HG03095 (cell line): ENCODE results near the gene NODAL.
A peak's percentile ranks its signal among the peaks of the same experiment; 100 is the strongest.
"Not testable (repeated sequence)": the region's sequence is repeated elsewhere in the genome, so short reads cannot be mapped to it uniquely, and the experiment has no call there.

ENCODE experiments used
- ATAC-seq: cut with Tn5 transposase; IDR thresholded peaks from one replicate; pipeline ENCODE4 v1.9.1; 2021; ENCODE audit warnings: moderate library complexity; ENCODE audit not compliant: unreplicated experiment

NODAL gene

GRCh38 chr10:70441161-70441894 lies at the start of gene NODAL:
NODAL (minus strand) TSS chr10:70441681; CDS start chr10:70441667, 14 bp downstream.
- ATAC-seq = no peak

- ATAC-seq = no peak
Observed at GRCh38 chr10:70490142-70490541, 48.7 kb upstream of the NODAL start.

- no peak for ATAC-seq
Observed at GRCh38 chr10:70487824-70488223, 46.3 kb upstream of the NODAL start.

- not testable (repeated sequence) for ATAC-seq
Observed at GRCh38 chr10:70483872-70484271, 42.4 kb upstream of the NODAL start.

- no peak for ATAC-seq
Observed at GRCh38 chr10:70482982-70483760, 41.7 kb upstream of the NODAL start.

- ATAC-seq = no peak
Observed at GRCh38 chr10:70481831-70482530, 40.5 kb upstream of the NODAL start.

- ATAC-seq = no peak
Observed at GRCh38 chr10:70481105-70481504, 39.6 kb upstream of the NODAL start.

GRCh38 chr10:70480239-70480861 lies 38.9 kb upstream of the NODAL start:
- ATAC-seq = no peak

GRCh38 chr10:70479626-70480238 lies 38.3 kb upstream of the NODAL start:
- no peak for ATAC-seq

GRCh38 chr10:70479165-70479581 lies 37.7 kb upstream of the NODAL start:
- no peak for ATAC-seq

GRCh38 chr10:70478191-70479164 lies 37.0 kb upstream of the NODAL start, which contains the start of gene PALD1:
PALD1 (plus strand) TSS chr10:70478767; CDS start chr10:70525952, 47,185 bp downstream.
- ATAC-seq = peak; percentile 35

- ATAC-seq = no peak
Observed at GRCh38 chr10:70477661-70478162, 36.2 kb upstream of the NODAL start.

- ATAC-seq = no peak
Observed at GRCh38 chr10:70476249-70477035, 35.0 kb upstream of the NODAL start.

GRCh38 chr10:70475661-70476060 lies 34.2 kb upstream of the NODAL start:
- no peak for ATAC-seq

GRCh38 chr10:70474780-70475179 lies 33.3 kb upstream of the NODAL start:
- ATAC-seq = no peak

- no peak for ATAC-seq
Observed at GRCh38 chr10:70472799-70473454, 31.4 kb upstream of the NODAL start.

- no peak for ATAC-seq
Observed at GRCh38 chr10:70466951-70467350, 25.5 kb upstream of the NODAL start.

- ATAC-seq = no peak
Observed at GRCh38 chr10:70465832-70466231, 24.4 kb upstream of the NODAL start.
